Stimulated activated CD4-positive, alpha-beta T cell treated with anti-CD3 and anti-CD28 coated beads, Interleukin-15, amount 100 ng/mL, for 48 hours (primary cell): ENCODE results near the gene NF1.
"Not testable (repeated sequence)": the region's sequence is repeated elsewhere in the genome, so short reads cannot be mapped to it uniquely, and the experiment has no call there.

Experiments used
- DNase-seq, 2 donors: peaks; one replicate each; pipeline ENCODE4 v3.0.0-alpha.2; 2020; ENCODE audit warnings: low read depth in 2 of 2

NF1 gene

GRCh38 chr17:31131299-31131698 is 36.5 kb downstream of the NF1 start:
- no peak for DNase-seq

GRCh38 chr17:31132977-31133376 is 38.2 kb downstream of the NF1 start:
- no peak for DNase-seq

- DNase-seq = no peak
Observed at GRCh38 chr17:31134576-31134975, 39.8 kb downstream of the NF1 start.

- no peak for DNase-seq
Observed at GRCh38 chr17:31136319-31136718, 41.5 kb downstream of the NF1 start.

- DNase-seq = no peak
Observed at GRCh38 chr17:31140111-31140510, 45.3 kb downstream of the NF1 start.

GRCh38 chr17:31144428-31144827 is 49.7 kb downstream of the NF1 start:
- no peak for DNase-seq

- DNase-seq = no peak
Observed at GRCh38 chr17:31144836-31145235, 50.1 kb downstream of the NF1 start.

- no peak for DNase-seq
Observed at GRCh38 chr17:31147507-31148202, 52.9 kb downstream of the NF1 start.

- DNase-seq = no peak
Observed at GRCh38 chr17:31148205-31148604, 53.4 kb downstream of the NF1 start.

GRCh38 chr17:31152271-31152670 is 57.5 kb downstream of the NF1 start:
- no peak for DNase-seq

GRCh38 chr17:31155208-31155810 is 60.5 kb downstream of the NF1 start:
- no peak for DNase-seq

GRCh38 chr17:31156326-31156725 is 61.5 kb downstream of the NF1 start:
- no peak for DNase-seq

GRCh38 chr17:31156864-31157263 is 62.1 kb downstream of the NF1 start:
- DNase-seq = not testable (repeated sequence)

- no peak for DNase-seq
Observed at GRCh38 chr17:31158746-31159377, 64.1 kb downstream of the NF1 start.

GRCh38 chr17:31163091-31163781 is 68.5 kb downstream of the NF1 start:
- no peak for DNase-seq

GRCh38 chr17:31167111-31167510 is 72.3 kb downstream of the NF1 start:
- no peak for DNase-seq

- DNase-seq = no peak
Observed at GRCh38 chr17:31171701-31172100, 76.9 kb downstream of the NF1 start.

GRCh38 chr17:31172388-31172787 is 77.6 kb downstream of the NF1 start:
- DNase-seq = no peak

- no peak for DNase-seq
Observed at GRCh38 chr17:31174215-31174614, 79.4 kb downstream of the NF1 start.

GRCh38 chr17:31175237-31175636 is 80.5 kb downstream of the NF1 start:
- DNase-seq = no peak

GRCh38 chr17:31176143-31176542 is 81.4 kb downstream of the NF1 start:
- DNase-seq = not testable (repeated sequence)

- DNase-seq = not testable (repeated sequence)
Observed at GRCh38 chr17:31178951-31179350, 84.2 kb downstream of the NF1 start.

- DNase-seq = no peak
Observed at GRCh38 chr17:31195305-31195704, 100.5 kb downstream of the NF1 start.
